GM13976 (cell line): Measurements from ENCODE around the gene NDUFA5.

Source experiments
- DNase-seq: peaks from one replicate; pipeline ENCODE4 v3.0.0; 2012; ENCODE audit warnings: low spot score
- CTCF ChIP-seq: IDR thresholded peaks from 2 replicates; pipeline ENCODE4 v1.5.1; 2012; ENCODE audit warnings: borderline replicate concordance, mild to moderate bottlenecking; ENCODE audit not compliant: insufficient read depth; ENCODE audit errors: extremely low read depth, missing control alignments, control extremely low read depth
- in situ Hi-C: fragments of 300-500 bp; cut with MboI; formaldehyde crosslinking; loops from one replicate; pipeline ENCODE4 v1.12.0; 2022; ENCODE audit warnings: low sequenced_read_pairs, mixed read lengths, inconsistent platforms; ENCODE audit not compliant: unreplicated experiment

Gene NDUFA5

DNA sequence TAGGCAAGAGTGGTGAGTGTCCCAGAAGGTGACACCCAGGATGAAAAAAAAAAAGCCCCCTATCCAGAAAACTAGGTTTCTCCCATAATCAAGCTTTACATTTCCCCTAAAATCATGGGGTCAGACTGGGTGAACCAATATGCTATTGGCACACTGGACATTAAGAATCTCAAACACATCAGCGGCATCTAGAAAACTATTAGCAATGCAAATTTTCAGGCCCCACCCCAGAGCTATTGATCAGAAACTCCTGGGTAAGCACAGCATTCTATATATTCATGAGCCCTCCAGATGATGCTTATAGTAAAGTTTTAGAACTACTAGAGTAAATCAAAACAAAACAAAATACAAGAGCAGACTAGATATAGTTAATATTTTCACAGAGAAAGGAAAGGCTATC lies 59.6 kb downstream of the NDUFA5 start:
- in situ Hi-C loops = no loop called here
- DNase-seq = no peak
- no peak for TF ChIP-seq CTCF

DNA sequence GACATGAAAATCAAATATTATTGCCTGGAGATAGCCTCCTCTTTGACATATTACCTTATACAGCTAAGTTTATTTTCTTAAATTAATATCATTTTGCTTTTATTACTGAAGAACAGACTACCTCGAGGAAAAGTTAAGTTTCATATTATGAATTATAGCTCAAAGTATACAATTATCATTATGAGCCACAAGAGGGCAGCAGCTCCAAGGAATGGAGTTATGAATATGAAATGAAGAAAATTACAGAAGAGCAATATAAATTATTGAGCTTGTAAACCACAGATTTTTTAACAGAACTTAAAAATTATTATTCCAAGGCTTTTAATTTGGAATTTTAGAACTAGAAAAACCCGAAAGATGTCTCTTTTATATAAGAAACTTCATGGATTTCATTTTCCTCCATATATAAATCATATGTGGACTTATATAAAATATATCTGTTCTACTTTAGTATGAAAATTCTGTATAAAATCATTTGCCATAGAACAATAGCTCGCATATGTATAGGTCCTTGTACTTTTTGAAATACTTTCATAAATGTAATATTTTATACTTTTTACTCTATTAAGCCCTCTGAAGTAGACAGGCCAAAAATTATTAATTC lies 63.3 kb downstream of the NDUFA5 start:
- in situ Hi-C loops = no loop called here
- DNase-seq = peak; percentile 34
- TF ChIP-seq CTCF = peak; percentile 38

DNA sequence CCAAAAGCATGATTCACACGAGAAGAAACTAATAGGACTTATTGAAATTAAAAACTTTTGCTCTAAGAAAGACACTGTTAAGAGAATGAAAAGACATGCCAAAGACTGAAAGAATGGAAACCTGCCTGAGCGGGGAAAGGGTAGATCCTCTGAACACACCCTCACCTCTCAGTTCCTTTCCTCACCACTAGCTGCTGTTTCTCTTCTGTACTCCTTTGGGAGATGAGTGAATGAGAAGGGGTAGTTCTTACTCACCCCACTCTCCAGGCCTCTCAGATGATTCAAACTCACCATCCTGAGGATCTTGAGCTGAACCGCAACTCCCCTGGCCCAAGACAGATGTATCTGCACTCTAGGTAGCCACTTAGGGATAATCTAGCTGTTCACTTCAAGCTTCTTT lies 65.1 kb downstream of the NDUFA5 start:
- no peak for DNase-seq
- in situ Hi-C loops = no loop called here
- TF ChIP-seq CTCF = no peak
